ENCODE measurements around the gene DCUN1D3.
"Not testable (repeated sequence)": the region's sequence is repeated elsewhere in the genome, so short reads cannot be mapped to it uniquely, and the experiment has no call there.

Gene DCUN1D3

DNA sequence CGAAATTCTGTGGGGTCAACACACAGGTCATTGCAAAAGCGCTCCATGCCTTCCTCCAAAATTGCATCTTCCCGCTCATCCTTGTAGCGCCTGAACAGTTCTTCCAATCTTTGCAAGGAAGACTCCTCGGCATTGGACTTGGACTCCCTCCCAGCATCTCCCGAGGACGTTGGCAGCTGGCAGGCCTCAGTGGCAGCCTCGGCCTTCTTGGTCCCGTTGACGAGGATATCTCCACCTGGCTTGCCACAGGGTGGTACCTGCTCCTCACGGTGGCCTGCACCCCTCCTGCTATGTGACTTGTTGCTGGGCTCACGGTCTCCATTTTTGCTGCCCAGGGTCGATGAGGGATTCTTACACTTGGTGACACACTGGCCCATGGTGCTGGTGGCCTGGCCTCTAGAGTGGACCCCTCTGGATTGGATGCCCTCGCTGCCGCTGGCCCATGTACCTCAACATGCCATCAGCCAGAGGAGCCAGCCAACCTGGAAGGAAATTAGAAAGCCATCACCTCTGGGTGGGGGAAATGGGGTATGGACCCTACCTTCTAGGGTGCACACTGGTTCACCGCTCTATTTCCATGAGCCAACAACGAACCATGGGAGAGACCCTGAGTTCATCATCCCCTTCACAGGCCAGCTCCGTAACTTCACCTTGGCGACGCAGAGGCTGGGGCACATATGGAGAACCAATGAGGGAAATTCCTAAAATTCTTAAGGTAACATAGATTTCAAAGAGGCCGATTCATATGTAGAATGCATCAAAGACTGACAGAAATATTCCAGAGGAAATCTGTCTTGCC is 37.8 kb downstream of the DCUN1D3 start:
- DNase-seq (ENCODE audit: low spot score), result no peak

DNA sequence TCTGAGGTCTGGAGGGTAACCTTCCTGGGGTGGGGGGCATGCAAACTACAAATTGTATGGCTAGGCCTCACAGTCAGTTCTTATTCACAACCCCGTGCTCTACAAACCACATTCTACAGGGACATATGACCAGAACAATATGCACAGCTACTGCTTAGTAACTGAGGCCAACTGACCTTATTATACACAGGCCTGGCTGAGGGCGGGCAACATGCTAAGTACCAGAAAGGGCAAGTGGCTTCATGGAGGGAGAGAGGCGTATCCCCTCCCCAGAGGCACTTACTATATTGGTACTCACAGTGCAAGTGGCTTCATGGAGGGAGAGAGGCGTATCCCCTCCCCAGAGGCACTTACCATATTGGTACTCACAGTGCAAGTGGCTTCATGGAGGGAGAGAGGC is 39.2 kb downstream of the DCUN1D3 start:
- not testable (repeated sequence) for DNase-seq (ENCODE audit: low spot score)

DNA sequence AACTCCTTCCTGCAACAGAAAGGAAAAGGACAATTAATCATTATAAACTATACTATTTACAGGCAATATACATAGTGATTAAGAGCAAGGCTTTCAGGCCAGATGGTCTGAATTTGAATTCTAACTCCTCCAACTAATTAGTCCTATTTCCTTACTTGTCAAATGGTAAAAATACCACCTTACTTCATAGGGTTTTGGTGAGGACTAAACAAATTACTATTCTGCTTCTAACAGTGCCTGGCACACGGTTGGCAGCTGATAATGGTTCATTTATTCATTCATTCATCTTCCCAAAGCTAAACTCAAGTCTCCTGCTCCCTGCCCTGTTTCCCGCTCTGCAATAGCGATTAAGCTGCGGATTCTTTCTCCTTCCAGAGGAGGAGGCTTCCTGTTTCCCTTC is 39.8 kb downstream of the DCUN1D3 start:
- no peak for DNase-seq (ENCODE audit: low spot score)

DNA sequence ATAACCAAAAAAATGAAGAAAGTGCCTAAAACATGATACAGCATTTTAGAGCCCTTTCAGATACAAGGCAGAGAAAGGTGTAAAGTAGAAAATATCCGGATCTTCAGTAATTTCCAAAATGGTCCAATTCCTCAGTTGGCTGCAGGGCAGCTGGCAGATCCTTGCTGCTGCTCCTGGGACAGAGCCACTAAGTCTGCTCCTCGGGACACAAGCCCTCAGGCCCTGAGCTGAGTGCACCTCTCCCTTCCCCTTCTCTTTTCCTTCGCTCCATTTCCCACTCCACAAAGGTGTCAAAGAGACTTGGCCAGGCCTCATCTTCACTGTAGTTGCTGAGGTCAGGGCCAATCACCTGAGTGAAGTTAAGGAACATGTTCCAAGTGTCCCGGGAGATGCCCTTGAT is 40.5 kb downstream of the DCUN1D3 start:
- no peak for DNase-seq (ENCODE audit: low spot score)

DNA sequence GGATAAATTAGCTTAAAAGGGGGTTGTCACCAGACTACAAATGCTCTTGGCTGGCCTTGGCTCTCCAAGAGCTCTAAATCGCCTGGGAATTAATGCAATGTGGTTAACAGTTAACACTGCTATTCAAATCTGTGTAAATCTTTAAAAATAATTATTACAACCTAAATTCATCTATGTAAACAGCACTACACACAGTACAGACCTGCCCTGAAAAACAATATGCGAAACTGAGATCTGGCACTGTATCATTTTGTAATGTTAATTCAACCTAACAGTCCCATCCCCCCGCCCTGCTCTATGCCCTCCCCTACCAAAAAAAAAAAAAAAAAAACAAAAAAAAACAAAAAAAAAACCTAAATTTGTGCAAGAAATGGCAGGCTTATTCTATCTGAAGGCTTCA is 40.9 kb downstream of the DCUN1D3 start:
- DNase-seq (ENCODE audit: low spot score), result no peak

DNA sequence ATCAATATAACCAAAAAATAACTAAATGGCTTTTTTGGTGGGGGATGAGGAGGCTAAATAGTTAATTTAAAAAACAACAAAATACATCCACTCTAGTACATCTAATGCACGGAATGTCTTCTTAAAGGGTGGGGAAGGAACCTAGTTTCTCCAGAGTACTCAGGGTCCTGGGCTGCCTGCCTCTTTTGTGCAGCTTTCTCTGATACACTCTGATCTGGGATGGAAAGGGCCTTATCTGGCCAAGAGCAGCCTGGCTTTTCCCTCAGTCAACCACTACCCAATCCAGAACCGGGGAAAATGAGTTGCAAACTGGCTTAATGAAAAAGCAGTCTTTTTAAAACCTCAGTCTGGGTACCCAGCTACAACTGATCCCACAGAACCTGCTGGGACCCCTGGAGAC is 42.9 kb downstream of the DCUN1D3 start:
- DNase-seq (ENCODE audit: low spot score), result no peak

DNA sequence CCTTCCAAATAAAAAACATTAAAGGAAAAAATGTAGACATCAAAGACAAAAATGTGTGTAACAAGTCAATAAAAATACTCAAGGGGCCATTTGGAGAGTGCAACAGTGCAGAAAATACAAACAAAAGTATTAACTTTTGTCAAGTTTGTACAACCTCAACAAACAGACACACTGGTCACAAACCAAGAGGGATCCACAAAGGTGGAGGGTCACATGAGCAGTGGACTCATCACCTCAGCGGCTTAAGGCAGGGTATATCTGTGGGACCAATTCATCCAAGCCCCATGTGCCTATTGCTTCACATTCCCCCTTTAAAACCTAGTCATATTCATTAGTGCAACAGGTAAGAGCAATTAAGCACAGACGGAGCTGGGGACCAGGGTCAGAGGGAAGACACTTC is 45.2 kb downstream of the DCUN1D3 start:
- no peak for DNase-seq (ENCODE audit: low spot score)

DNA sequence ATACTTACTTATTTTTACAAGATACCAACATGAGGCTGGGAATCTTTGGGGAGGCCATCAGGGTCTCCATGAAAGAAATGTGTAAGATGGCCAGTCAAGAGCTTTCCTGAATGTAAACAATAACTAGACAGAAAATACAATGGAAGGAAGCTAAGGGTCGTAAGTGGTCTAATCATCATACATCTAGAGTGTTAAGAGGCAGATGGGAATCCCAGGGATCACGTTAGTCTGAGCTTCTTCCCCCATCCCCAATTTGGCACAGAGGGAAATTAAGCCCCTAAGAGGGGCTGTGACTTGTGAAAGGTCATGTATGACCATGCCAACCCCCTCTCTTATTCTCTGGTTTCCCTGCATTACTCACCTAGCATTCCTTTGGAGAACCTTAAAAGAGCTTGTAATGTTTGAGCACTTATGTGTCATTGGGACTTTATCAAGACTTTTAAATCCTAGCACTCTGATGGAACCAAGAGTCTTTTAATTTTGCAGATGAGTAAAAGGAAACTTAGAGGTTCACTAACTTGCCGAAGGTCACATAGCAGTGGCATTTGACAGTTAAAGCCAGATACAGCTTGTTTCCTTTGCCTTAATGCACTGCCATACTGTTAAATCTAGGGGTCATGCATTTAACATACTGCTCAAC is 46.1 kb downstream of the DCUN1D3 start:
- peak; percentile 30 for DNase-seq (ENCODE audit: low spot score)

DNA sequence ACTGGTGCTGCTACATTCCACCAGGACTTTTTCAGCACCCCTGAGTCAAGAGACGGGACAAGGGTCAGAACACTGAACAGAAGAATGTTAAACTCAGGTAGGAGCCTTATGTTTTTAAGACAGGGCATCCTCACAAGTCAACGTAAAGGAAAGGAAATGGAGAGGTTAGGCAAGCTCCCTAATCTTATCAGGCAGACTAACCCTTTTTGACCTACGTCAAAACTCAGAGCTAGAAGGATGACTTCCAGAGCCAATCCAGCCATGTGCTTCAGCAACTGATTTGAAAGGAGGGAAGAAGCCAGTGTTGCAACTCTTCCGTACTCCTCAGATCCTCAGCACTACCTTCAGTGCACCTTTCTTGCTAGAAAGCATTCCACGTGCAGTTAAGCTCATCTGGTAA is 47.0 kb downstream of the DCUN1D3 start:
- DNase-seq (ENCODE audit: low spot score), result no peak

DNA sequence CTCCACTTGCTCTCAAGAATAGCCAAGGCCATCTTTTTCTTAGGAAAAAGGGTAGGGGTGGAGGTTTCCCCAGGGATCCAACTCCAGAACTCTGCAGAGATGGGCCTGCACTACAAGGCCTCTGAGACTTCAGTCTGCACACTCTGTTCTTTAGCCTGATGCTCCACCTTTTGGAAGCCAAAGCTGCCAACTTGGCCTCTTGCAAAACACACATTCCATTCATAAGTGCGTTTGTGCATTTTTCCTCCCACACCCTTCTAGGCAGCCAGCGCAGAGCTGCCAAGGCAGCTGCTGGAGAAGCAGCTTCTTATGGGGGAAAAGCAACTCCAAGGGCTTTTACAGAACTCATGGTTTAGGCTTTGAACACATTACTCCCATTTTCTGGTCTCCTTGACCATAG is 48.6 kb downstream of the DCUN1D3 start:
- no peak for DNase-seq (ENCODE audit: low spot score)

DNA sequence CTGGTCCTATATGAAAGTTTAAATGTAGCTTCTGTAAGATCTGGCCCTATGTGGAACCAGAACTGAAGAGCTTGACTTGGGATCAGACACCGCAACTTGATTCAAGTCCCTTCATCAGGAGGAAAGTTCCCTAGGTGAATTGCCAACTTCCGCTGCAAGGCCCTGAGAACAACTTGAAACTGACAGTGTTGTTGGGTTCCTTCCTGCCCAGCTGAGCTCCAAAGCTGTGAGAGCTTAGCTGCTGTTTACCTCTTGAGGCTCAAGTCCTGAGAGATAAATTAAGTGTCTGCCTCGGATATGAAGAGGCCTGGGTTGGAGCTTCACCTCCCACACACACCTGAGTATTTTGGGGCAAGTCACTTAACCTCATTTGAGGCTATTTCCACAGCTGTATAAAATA is 49.2 kb downstream of the DCUN1D3 start:
- DNase-seq (ENCODE audit: low spot score), result no peak

DNA sequence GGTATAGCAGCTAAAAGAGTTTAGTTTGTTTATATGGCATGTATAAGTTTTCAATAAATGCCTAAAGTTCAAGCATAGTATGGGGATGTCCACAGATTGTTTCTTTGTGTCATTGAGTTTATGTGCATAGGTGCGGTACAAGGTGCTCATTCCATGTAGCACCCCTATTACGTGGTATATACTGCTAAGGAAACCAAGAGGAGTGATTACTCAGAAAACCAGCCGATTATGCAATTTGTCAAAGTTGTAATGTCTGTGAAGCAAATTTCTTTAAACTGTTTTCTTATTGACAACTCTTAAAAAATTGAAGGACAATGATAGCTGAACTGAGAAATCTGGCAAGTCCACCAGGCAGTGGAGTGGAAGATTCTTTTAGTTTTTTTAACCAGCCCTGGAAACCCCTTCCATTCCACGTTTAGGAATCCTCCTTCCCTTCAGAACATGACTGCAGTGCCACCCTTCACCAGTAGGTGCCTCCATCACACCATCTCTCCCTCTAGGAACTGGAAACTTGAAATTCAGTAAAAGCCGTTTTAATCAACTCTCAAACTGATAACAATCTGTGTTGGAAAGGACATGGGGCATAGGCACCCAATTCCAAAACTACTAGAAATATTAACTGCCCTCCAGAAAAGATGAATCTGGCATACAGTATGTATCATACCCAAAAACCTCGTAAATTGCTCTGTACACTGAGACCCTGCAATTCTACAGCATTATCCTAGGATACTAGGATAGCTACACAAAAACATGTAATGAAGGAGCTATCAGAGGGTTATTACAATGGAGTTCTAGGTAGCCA is 50.4 kb downstream of the DCUN1D3 start:
- peak; percentile 70 for DNase-seq (ENCODE audit: low spot score)

DNA sequence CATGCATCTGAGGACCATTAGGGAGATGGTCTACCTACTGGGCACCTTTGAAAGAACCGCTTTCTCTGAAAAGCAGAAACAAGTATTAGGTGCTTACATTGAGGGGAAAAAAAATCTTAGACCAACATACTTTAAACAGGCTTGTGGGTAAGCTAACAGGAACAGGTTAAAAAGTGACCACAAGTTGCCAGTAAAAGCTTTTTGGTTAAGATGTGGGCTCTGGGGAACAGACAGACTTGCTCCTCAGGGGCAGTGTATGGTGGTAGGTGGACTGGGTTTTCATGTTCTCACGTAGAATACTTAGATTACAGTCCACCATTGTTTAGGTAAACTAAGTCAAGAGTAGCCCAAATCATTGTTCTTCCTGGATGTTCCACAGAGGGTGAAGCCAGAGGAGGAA is 52.6 kb downstream of the DCUN1D3 start:
- DNase-seq (ENCODE audit: low spot score), result no peak

DNA sequence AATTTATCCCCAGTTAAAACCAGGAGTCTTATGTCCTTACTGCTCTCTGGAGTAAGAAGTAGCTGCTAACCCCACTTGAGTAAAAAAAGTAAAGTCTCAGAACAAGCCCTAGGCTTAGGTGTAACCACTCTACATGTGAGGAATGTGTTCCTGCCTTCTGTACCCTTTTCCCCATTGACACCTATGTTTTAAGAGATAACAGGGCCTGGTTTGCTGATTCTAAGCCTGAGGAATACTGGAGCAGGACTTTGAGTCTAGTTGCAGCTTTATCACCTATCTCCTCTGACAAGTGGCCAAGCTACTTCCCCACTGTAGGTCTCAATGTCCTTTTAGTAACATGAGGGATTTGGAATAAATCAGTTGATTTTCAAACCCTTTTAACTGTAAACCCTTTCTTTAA is 53.6 kb downstream of the DCUN1D3 start:
- DNase-seq (ENCODE audit: low spot score), result no peak

DNA sequence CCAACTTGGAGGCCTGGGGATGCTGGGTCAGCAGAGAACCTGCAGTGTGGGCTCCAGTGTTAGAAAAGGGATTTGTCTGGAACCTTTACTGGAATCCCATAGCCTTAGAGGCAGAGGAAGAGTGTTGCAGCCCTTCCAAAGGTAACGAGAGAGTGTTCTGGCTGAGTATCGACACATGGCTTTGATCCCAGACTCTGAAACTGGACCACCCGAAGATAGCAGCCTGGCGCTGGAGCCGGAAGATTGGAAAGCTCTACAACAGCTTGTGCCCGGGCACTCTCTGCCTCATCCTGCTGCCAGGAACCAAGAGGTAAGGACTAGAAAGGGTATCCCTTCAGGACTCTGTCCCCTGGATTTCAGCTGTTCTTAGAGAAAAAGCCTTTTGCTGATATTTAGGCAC is 54.1 kb downstream of the DCUN1D3 start:
- no peak for DNase-seq (ENCODE audit: low spot score)

DNA sequence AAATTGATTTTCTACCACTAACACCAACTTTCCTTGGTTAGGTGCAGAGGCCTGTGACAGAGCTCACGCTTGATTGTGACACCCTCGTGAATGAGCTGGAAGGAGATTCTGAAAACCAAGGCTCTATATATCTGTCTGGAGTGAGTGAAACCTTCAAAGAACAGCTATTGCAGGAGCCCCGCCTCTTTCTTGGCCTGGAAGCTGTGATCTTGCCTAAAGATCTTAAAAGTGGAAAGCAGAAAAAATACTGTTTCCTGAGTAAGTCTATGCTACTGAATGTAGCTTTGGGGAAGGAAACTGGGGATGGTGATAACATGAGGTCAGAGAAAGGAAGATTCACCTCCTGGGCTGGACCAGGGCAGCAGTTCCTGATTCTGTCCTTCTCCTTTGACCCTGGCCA is 55.6 kb downstream of the DCUN1D3 start:
- no peak for DNase-seq (ENCODE audit: low spot score)

DNA sequence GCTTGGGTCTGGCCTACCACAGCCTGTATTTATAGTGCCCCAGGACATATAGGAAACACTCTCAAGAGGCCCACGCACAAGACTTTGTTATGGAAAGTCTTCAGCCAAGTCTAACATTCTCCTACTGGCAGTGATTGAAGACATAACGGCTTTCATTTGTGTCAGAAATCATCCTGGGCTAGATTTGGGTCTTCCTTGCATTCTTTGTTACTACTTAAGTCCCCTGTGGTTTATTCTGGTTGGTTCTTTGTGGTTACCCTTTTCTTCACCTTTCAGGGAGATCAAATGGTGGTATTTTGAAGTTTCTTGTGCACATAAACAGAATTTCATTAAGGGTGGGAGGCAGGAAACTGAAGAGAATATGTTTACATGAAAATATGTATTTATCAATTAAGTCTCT is 56.1 kb downstream of the DCUN1D3 start:
- no peak for DNase-seq (ENCODE audit: low spot score)

DNA sequence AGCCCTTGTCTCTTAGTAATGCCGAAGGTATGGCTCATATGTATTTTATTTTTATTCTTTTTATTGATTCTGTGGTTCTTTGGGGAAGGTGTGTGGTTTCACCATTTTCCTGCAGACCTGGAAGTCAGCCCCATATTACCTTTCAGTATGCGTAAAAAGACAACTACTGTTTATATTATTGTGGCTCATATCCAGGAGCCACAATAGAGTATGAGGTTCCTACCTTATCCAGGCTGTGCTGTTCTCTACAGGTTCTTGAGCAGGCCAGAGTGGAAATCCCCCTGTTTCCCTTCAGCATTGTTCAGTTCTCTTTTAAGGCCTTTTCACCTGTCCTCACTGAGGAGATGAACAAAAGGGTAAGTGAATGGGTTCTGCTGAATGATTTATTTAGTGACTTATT is 60.7 kb downstream of the DCUN1D3 start:
- no peak for DNase-seq (ENCODE audit: low spot score)

DNA sequence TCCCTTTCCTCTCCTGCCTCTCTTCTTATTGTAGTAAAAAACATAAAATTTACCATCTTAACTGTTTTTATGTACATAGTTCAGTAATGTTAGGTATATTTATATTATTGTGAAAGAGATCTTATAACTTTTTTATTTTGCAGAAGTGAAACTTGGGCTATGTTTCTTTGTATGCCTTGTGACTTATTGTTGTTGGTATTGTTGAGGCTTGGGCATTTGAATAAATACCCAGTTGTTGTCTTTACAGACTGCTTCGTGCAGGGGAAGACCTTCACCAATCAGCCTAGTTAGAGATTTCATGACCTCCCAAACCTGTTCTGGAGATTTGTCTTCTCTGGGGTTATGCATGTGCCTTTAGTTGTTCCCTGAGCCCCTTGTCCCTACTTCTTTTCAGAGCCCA is 61.9 kb downstream of the DCUN1D3 start:
- DNase-seq (ENCODE audit: low spot score), result no peak

DNA sequence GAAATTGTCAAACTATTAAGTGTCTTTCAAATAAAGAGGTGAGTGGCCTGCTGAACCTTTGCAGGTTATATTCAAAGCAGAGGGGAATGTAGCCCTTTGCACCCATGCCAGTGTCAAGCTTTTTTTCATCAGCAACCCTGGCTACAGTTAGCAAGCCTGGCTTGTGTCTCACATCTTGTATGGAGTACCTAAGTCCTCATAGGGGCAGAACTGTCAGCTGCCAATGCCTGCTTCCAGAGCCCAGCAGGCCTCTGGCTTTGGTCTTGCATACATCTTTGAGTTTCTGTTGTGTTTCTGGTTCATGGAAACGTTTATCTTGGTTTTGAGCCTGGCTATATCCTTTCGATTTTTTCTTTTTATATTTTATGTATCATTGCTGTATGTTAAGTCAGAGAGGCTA is 67.1 kb downstream of the DCUN1D3 start:
- no peak for DNase-seq (ENCODE audit: low spot score)

DNA sequence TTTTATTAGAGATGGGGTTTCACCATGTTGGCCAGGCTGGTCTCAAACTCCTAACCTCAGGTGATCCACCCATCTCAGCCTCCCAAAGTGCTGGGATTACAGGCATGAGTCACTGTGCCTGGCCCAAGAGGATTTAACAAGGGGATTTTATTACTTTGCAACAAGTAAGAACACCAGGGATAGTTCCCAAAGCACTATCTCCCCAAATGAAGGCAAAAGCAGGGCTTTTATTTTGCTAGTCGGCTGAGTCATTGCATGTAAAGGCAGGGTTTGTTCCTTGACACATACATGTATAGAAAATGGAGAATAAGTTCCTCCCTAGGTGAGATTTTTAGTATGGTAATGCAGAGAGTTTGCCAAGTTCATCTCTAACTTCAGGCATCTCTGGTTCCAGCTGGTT is 69.8 kb downstream of the DCUN1D3 start:
- DNase-seq (ENCODE audit: low spot score), result no peak

DNA sequence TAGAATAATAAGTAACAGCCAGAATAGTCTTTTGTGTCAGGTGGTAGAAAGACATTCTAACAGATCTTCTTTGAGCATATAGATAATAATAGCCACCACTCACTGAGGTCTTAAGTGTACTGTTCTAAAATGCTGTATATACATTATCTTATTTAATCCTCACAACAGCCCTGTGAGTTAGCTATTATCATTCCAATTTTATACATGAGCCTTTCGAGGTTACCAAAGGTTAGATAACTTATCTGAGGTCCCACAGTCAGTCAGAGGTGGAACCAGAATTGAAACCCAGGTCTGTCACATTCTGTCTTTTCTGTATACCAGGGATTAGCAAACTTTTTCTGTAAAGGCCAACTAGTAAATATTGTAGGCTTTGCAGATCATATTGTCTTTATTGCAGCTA is 70.6 kb downstream of the DCUN1D3 start:
- no peak for DNase-seq (ENCODE audit: low spot score)

DNA sequence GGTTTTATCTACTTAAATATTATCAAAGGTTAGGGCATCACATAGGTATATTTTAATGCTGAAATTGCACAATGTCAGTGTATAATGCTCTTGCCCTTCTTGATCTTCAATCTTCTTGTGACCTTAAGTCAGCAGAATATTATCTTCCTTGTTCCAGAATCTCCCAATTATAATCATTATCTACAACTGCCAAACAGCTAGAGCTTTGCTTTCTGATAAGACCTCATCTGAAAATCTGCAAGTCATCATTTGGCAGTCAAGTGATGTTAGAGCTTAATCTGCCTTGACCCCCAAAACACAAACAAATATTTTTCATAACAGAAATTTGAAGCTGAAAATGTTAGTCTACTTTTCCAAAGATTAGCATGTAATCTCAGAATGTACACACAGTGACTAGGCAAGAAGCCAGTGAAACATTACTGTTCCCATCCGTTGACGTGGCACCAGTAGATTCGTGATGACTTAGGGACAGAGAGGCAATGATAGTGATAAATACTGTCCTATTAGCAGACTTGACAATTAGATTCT is 74.1 kb downstream of the DCUN1D3 start:
- DNase-seq (ENCODE audit: low spot score), result no peak
